ENCODE data around the gene ALPP. TPM values are rescaled to one million over a fixed set of nuclear protein-coding genes. Genes with fewer than 3 reads are reported as not detected.
"Not testable (repeated sequence)": the region's sequence is repeated elsewhere in the genome, so short reads cannot be mapped to it uniquely, and the experiment has no call there.

The ALPP gene
- total and polyA plus RNA-seq, 4 donors, result 7.0 to 25.8 (median 11.5) TPM

DNA sequence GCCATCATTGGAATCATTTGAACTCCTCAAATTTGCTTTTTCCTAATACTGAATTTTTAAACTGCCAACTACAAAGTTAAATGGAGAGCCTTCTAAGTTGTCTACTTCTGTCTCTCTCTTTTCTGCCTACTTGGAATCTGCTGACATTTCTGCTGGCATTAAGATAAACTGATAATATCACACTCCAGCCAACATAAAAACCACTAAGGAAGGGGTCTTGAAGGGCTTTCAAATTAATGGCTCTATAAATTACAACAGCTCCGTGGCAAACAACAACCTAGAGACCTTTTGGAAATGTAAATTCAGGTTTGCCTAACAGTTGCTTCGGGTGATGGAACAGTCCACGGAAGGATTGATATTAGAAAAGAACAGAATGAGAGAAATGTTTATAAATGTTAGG is 12.1 kb downstream of the ALPP start:
- H3K4me3 ChIP-seq, result no peak overlapping the region
- no peak for ATAC-seq (ENCODE audit: insufficient read depth, low FRiP score)
- H3K9me3 ChIP-seq (ENCODE audit: control insufficient read depth in 4 of 4, insufficient read depth in 3 of 4, low read length in 3 of 4), result peaks cover 0 to 2% (median 0%) of the 10 kb centered on the region in 4 donors

GRCh38 chr2:232393556-232393955 is 15.0 kb downstream of the ALPP start:
- WGBS, 2 donors, result 93 to 94% methylated on average over 8 of the region's 8 CpGs
- no peak for ATAC-seq (ENCODE audit: insufficient read depth, low FRiP score)
- no peaks in the 10 kb centered on the region for H3K36me3 ChIP-seq (ENCODE audit: control insufficient read depth in 4 of 4, insufficient read depth in 4 of 4, low read length in 4 of 4)
- no peaks in the 10 kb centered on the region for H3K4me1 ChIP-seq (ENCODE audit: control insufficient read depth in 5 of 5, insufficient read depth in 5 of 5, low read length in 5 of 5)
- H3K27ac ChIP-seq (ENCODE audit: low read depth in 1 of 2, low read length in 1 of 2), result no peak overlapping the region
- TF ChIP-seq, protein P1, sequence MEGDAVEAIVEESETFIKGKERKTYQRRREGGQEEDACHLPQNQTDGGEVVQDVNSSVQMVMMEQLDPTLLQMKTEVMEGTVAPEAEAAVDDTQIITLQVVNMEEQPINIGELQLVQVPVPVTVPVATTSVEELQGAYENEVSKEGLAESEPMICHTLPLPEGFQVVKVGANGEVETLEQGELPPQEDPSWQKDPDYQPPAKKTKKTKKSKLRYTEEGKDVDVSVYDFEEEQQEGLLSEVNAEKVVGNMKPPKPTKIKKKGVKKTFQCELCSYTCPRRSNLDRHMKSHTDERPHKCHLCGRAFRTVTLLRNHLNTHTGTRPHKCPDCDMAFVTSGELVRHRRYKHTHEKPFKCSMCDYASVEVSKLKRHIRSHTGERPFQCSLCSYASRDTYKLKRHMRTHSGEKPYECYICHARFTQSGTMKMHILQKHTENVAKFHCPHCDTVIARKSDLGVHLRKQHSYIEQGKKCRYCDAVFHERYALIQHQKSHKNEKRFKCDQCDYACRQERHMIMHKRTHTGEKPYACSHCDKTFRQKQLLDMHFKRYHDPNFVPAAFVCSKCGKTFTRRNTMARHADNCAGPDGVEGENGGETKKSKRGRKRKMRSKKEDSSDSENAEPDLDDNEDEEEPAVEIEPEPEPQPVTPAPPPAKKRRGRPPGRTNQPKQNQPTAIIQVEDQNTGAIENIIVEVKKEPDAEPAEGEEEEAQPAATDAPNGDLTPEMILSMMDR (IDR thresholded peaks at IDR 0.05; ENCODE audit: control extremely low read depth, extremely low read depth), result no peak
- no peak overlapping the region for H3K9ac ChIP-seq (ENCODE audit: insufficient read depth in 1 of 2, low read length in 2 of 2)
- H3K27me3 ChIP-seq (ENCODE audit: control insufficient read depth in 3 of 3, insufficient read depth in 3 of 3, low read length in 2 of 3), result peaks cover 0 to 42% (median 31%) of the 10 kb centered on the region in 3 donors
- H3K9me3 ChIP-seq (ENCODE audit: control insufficient read depth in 4 of 4, insufficient read depth in 3 of 4, low read length in 3 of 4), result no peaks in the 10 kb centered on the region
- DNase-seq, result no peak
- H3K4me3 ChIP-seq, result no peak overlapping the region

More for the DNA sequence above, 12.1 kb downstream of the ALPP start:
- Histone ChIP-seq H3K36me3 (ENCODE audit: control insufficient read depth in 4 of 4, insufficient read depth in 4 of 4, low read length in 4 of 4) (no peaks in the 10 kb centered on the region), H3K27me3 (ENCODE audit: control insufficient read depth in 3 of 3, insufficient read depth in 3 of 3, low read length in 2 of 3) (peaks cover 0 to 63% (median 49%) of the 10 kb centered on the region in 3 donors), H3K27ac (ENCODE audit: low read depth in 1 of 2, low read length in 1 of 2) (no peak overlapping the region), H3K9ac (ENCODE audit: insufficient read depth in 1 of 2, low read length in 2 of 2) (no peak overlapping the region), H3K4me1 (ENCODE audit: control insufficient read depth in 5 of 5, insufficient read depth in 5 of 5, low read length in 5 of 5) (peaks cover 0 to 7% (median 0%) of the 10 kb centered on the region in 5 donors)
- 21 to 38% methylated on average over 3 of the region's 3 CpGs for whole genome bisulfite sequencing, 2 donors
- no peak for DNase-seq
- TF ChIP-seq, protein P1 (IDR thresholded peaks at IDR 0.05; ENCODE audit: control extremely low read depth, extremely low read depth), result no peak

DNA sequence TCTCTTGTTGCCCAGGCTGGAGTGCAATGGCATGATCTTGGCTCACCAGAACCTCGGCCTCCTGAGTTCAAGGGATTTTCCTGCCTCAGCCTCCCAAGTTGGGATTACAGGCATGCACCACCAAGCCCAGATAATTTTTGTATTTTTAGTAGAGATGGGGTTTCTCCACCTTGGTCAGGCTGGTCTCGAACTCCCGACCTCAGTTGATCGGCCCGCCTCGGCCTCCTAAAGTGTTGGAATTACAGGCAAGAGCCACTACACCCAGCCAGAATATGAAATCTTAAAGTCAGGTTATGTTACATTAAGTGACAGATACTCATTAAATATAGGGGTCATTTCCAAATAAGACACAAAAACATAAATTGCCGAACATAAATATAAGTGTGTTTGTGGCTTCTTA is 15.9 kb downstream of the ALPP start:
- H3K4me3 ChIP-seq; H3K9ac ChIP-seq (ENCODE audit: insufficient read depth in 1 of 2, low read length in 2 of 2); ATAC-seq (ENCODE audit: insufficient read depth, low FRiP score); H3K9me3 ChIP-seq (ENCODE audit: control insufficient read depth in 4 of 4, insufficient read depth in 3 of 4, low read length in 3 of 4); H3K36me3 ChIP-seq (ENCODE audit: control insufficient read depth in 4 of 4, insufficient read depth in 4 of 4, low read length in 4 of 4); H3K27ac ChIP-seq (ENCODE audit: low read depth in 1 of 2, low read length in 1 of 2); DNase-seq; H3K4me1 ChIP-seq (ENCODE audit: control insufficient read depth in 5 of 5, insufficient read depth in 5 of 5, low read length in 5 of 5): not testable (repeated sequence)
- WGBS, 2 donors, result 92 to 93% methylated on average over 7 of the region's 7 CpGs
- H3K27me3 ChIP-seq (ENCODE audit: control insufficient read depth in 3 of 3, insufficient read depth in 3 of 3, low read length in 2 of 3), result peaks cover 0 to 36% (median 22%) of the 10 kb centered on the region in 3 donors

DNA sequence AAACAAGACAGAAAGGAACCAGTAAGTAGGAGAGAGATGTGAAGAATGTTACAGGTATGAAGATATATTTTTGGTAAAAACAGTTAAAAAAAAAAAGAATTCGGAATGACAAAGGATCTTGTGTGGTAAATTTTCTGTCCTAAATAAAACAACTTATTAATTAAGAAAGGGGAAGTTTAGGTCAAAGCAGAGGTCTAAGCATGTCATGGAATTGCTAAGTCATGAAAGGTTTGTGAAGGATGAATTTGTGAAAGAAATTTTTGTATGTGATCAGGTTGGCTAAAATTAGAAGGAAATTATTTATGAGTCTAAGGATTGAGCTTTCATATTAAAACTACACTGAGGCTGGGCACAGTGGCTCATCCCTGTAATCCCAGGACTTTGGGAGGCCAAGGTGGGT is 17.0 kb downstream of the ALPP start:
- no peak for ATAC-seq (ENCODE audit: insufficient read depth, low FRiP score)
- H3K36me3 ChIP-seq (ENCODE audit: control insufficient read depth in 4 of 4, insufficient read depth in 4 of 4, low read length in 4 of 4), result no peaks in the 10 kb centered on the region
- DNase-seq, result no peak
- no peaks in the 10 kb centered on the region for H3K9me3 ChIP-seq (ENCODE audit: control insufficient read depth in 4 of 4, insufficient read depth in 3 of 4, low read length in 3 of 4)
- H3K27ac ChIP-seq (ENCODE audit: low read depth in 1 of 2, low read length in 1 of 2), result no peak overlapping the region
- WGBS, 2 donors, result 28 to 51% methylated on average over 1 of the region's 1 CpG
- no peaks in the 10 kb centered on the region for H3K4me1 ChIP-seq (ENCODE audit: control insufficient read depth in 5 of 5, insufficient read depth in 5 of 5, low read length in 5 of 5)
- H3K4me3 ChIP-seq, result no peak overlapping the region
- H3K27me3 ChIP-seq (ENCODE audit: control insufficient read depth in 3 of 3, insufficient read depth in 3 of 3, low read length in 2 of 3), result peaks cover 0 to 25% (median 17%) of the 10 kb centered on the region in 3 donors
- TF ChIP-seq, protein P1 (IDR thresholded peaks at IDR 0.05; ENCODE audit: control extremely low read depth, extremely low read depth), result no peak
- no peak overlapping the region for H3K9ac ChIP-seq (ENCODE audit: insufficient read depth in 1 of 2, low read length in 2 of 2)

Measured in lung (tissue), 12 donors.